Heart right ventricle (tissue), 16 donors: ENCODE results near the gene CMSS1. TPM values are rescaled to one million over a fixed set of nuclear protein-coding genes. Genes with fewer than 3 reads are reported as not detected.
A peak's percentile ranks its signal among the peaks of the same experiment; 100 is the strongest.

Source experiments
- ATAC-seq, 8 donors: fragments of 200-7000 bp; cut with Tn5 transposase; one replicate each; pipeline ENCODE4 v1.9.1; 2020; ENCODE audit warnings: mild to moderate bottlenecking in 8 of 8, moderate library complexity in 8 of 8, moderate number of reproducible peaks in 1 of 8
- DNase-seq, 2 donors: peaks; one replicate each; pipeline ENCODE4 v3.0.0-alpha.2; 2020
- H3K27ac ChIP-seq, 10 donors: fragments of 200-600 bp; sonication (generic) in 2 of 10; one replicate each; pipeline versions ENCODE4 v1.5.0 to v1.8.0; 2020 to 2022; ENCODE audit warnings: mild to moderate bottlenecking in 3 of 10
- H3K27me3 ChIP-seq, 7 donors: fragments of 200-600 bp; one replicate each; pipeline ENCODE4 v1.8.0; 2021 to 2022; ENCODE audit warnings: mild to moderate bottlenecking in 2 of 7
- H3K36me3 ChIP-seq, 9 donors: fragments of 200-600 bp; sonication (generic) in 1 of 9; one replicate each; pipeline versions ENCODE4 v1.5.0 to v1.8.0; 2020 to 2022; ENCODE audit warnings: mild to moderate bottlenecking in 2 of 9
- H3K4me1 ChIP-seq, 9 donors: fragments of 200-600 bp; sonication (generic) in 1 of 9; one replicate each; pipeline versions ENCODE4 v1.5.0 to v1.8.0; 2020 to 2022; ENCODE audit warnings: mild to moderate bottlenecking in 4 of 9
- H3K4me3 ChIP-seq, 10 donors: fragments of 200-600 bp; sonication (generic) in 2 of 10; one replicate each; pipeline versions ENCODE4 v1.5.0 to v1.8.0; 2020 to 2022; ENCODE audit warnings: mild to moderate bottlenecking in 7 of 10, moderate library complexity in 2 of 10
- H3K9me3 ChIP-seq, 11 donors: fragments of 200-600 bp in 10 of 11; sonication (generic) in 2 of 11; one replicate each; pipeline versions ENCODE4 v1.5.0 to v1.8.0; 2013 to 2022; ENCODE audit warnings: mild to moderate bottlenecking in 2 of 11, control low read depth in 1 of 11, moderate library complexity in 1 of 11
- WGBS, 2 donors: extraction: QIAGEN DNeasy Blood & Tissue Kit; methylation state at CpG; one replicate each; pipeline ENCODE4 v1.1.7; 2013; ENCODE audit warnings: inconsistent platforms in 1 of 2; 5-methylcytosine and 5-hydroxymethylcytosine counted together
- intact Hi-C, 10 donors: fragments of 100-400 bp; cut with DNase I; formaldehyde crosslinking; loops; one replicate each; pipeline versions ENCODE4 v1.11.1 to v1.14.2; 2022
- polyA plus RNA-seq, 2 donors: library from polyadenylated mRNA; stranded (reverse); fragments of 200-250 nt; gene quantifications; one replicate each; pipeline ENCODE4 v1.2.3, GENCODE V29; 2013
- total RNA-seq, 10 donors: library from RNA; stranded (reverse); fragmentation: NEBNext Ultra II Directional in 3 of 10; extraction: Animal tissue kit (Norgen Biotek cat#: 25700) in 3 of 10; gene quantifications; one replicate each; pipeline versions ENCODE4 v1.2.1 to v1.2.4, GENCODE V29; 2021 to 2023
- TF ChIP-seq, protein P1 (sequence below), 9 donors: fragments of 200-600 bp; sonication (generic) in 2 of 9; IDR thresholded peaks; one replicate each; pipeline versions ENCODE4 v1.5.0 to v1.8.0; 2021 to 2022; ENCODE audit warnings: antibody characterized with exemption in 9 of 9, mild to moderate bottlenecking in 5 of 9, moderate library complexity in 1 of 9
- donor health status: Arrhythmogenic right ventricular cardiomyopathy.
- donor health status: ischemic (EF 13 %, LVEDD 7.1; RV severe dilation, severe dysfunction).
- donor health status: healthy with polysubstance abuse.
- donor health status: DM: no; HTN: yes; CAD: no.
- donor health status: DM: no; HTN: no; CAD: no.
- donor health status: ischemic (EF 25% LVEDD 6.9; RV normal size, moderate dysfunction).
- donor health status: ischemic (EF 25% LVEDD 5.7; RV mildly dilated, moderate dysfunction).
- donor health status: healthy.
- donor health status: DM: yes; HTN: yes; CAD: no.
- donor health status: Ischemic cardiomyopathy.
- donor health status: ischemic (EF 35%, LVEDD 5.7; RV mildly dilated, moderate dysfunction).
- donor health status: nonischemic (EF 11% LVEDD 7.7; RV severe dilation, severe dysfunction).
- donor health status: DM: yes; HTN: yes; CAD: no.
- donor health status: PGD.
- donor health status: ischemic (EF 29% LVEDD 5.4; RV normal size, mild dysfunction).
- donor health status: nonischemic (EF 23%, LVEDD 6.1; RV moderate dilation, normal function).

Gene CMSS1
- total and polyA plus RNA-seq, 12 donors, result 24.6 to 45.4 (median 34.6) TPM

DNA sequence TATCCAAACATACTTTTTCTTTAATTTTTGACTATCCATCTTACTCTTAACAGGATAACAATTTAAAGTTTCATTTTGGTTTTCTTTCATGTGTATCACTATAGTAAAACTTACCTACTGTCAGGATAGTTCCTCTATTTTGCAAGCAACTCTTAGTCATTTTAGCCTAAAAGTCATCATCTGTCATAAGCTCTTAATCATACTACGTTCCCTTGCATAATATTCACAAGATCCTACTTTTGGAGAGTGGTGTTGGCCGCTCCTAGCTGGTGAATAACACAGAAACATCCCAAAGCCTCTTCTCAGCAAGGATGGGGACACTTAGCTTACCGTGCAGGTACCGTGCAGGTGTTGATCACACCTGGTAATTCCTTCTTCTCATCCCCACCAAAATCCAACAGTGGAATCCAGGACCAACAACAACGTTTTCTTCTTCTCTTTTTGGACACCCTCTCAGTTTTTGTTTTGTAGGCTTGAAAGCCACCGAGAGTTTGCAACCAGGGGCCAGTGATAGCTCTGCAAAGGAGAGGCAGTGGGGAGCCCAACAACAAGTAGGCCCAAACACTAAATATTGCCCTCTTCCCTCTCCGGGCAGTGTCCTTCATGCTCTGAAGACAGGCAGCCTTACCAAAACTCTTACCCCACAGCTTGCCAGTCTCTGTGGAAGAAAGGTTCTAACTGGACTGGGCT is 296.2 kb downstream of the CMSS1 start:
- peaks cover 0 to 4% (median 0%) of the 10 kb centered on the region in 11 donors for H3K9me3 ChIP-seq
- peak in 7 of 8 donors; percentile 12 to 53 (median 42) for ATAC-seq
- no peaks in the 10 kb centered on the region for H3K27me3 ChIP-seq
- H3K27ac ChIP-seq, result peak overlapping the region in 6 of 10 donors; percentile 19 to 75 (median 64)
- intact Hi-C loops, result no loop called here
- H3K4me1 ChIP-seq, result peaks cover 0 to 22% (median 6%) of the 10 kb centered on the region in 9 donors
- H3K4me3 ChIP-seq, result peak overlapping the region in 9 of 10 donors; percentile 4 to 43 (median 22)
- H3K36me3 ChIP-seq, result no peaks in the 10 kb centered on the region
- no peak for DNase-seq
- TF ChIP-seq, protein P1, sequence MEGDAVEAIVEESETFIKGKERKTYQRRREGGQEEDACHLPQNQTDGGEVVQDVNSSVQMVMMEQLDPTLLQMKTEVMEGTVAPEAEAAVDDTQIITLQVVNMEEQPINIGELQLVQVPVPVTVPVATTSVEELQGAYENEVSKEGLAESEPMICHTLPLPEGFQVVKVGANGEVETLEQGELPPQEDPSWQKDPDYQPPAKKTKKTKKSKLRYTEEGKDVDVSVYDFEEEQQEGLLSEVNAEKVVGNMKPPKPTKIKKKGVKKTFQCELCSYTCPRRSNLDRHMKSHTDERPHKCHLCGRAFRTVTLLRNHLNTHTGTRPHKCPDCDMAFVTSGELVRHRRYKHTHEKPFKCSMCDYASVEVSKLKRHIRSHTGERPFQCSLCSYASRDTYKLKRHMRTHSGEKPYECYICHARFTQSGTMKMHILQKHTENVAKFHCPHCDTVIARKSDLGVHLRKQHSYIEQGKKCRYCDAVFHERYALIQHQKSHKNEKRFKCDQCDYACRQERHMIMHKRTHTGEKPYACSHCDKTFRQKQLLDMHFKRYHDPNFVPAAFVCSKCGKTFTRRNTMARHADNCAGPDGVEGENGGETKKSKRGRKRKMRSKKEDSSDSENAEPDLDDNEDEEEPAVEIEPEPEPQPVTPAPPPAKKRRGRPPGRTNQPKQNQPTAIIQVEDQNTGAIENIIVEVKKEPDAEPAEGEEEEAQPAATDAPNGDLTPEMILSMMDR (IDR thresholded peaks at IDR 0.05), result no peak
- WGBS, 2 donors, result 89 to 91% methylated on average over 7 of the region's 7 CpGs

DNA sequence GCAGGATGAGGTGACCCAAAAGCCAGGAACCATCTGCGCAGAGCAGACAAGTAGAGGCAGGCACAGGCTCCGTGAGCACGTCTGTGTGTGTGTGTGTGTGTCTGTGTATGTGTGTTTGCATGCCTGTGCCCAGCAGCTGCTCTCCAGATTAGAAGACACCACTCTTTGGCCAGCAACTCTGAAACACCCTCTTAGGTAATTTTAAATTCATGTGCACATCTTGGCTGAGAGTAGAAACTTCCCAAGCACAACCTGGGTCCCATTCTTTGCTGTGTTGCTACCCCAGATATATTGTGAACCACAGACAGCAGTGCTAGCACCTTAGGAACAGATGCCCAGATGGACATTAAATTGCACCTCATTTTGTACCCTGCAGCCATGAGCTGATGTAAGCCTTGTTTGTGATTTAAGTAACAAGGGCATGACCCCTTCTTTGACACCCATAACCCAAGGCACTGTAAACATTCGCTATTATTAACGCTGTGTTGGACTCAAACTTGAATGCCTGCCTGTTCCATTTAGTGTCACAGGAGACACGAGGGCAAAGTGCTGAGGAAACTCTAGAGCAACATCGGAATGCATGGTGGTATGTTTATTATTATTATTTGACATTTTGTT is 296.9 kb downstream of the CMSS1 start, which contains the start of gene FILIP1L:
TSS of gene FILIP1L (minus strand) at position 89 of the 618 bp plus-strand sequence.
- 59 to 66% methylated on average over 7 of the region's 7 CpGs for WGBS, 2 donors
- H3K27ac ChIP-seq, result peak within 1 kb of the TSS in 6 of 10 donors; percentile 19 to 75 (median 64)
- peak; percentile 30 to 50 for DNase-seq
- H3K9me3 ChIP-seq, result peaks cover 0 to 4% (median 0%) of the 10 kb centered on the region in 11 donors
- intact Hi-C loops, result no loop called here
- no peaks in the 10 kb centered on the region for H3K36me3 ChIP-seq
- H3K27me3 ChIP-seq, result no peaks in the 10 kb centered on the region
- peak; percentile 61 to 93 (median 80) for ATAC-seq
- H3K4me1 ChIP-seq, result peaks cover 0 to 27% (median 8%) of the 10 kb centered on the region in 9 donors
- peak within 1 kb of the TSS in 9 of 10 donors; percentile 4 to 43 (median 22) for H3K4me3 ChIP-seq
- TF ChIP-seq, protein P1 (IDR thresholded peaks at IDR 0.05), result no peak

DNA sequence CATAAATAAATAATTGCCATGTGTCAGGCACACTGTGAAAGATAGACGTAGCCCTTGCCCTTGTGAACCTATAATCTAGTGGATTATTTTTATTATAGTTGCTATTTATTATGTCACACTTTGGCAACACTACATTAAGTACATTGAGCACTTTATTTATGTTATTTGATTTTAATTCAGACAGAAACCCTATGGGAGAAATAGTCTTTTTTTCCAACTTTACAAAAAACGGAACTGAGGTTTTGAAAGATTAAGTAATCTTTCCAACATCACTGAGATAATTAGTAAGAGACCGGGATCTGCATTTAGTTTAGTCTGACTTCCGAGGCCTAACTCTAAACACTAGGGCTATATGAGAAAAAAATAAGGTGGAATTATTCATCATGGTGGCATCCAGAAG is 299.4 kb downstream of the CMSS1 start:
- TF ChIP-seq, protein P1 (IDR thresholded peaks at IDR 0.05), result no peak
- intact Hi-C loops, result no loop called here
- DNase-seq (no peak), ATAC-seq (no peak)
- WGBS, 2 donors, result 87 to 89% methylated on average over 4 of the region's 4 CpGs
- H3K27ac ChIP-seq, result no peak overlapping the region
- H3K36me3 ChIP-seq, result no peaks in the 10 kb centered on the region
- peaks cover 0 to 4% (median 0%) of the 10 kb centered on the region in 11 donors for H3K9me3 ChIP-seq
- peaks cover 0 to 22% (median 12%) of the 10 kb centered on the region in 9 donors for H3K4me1 ChIP-seq
- H3K4me3 ChIP-seq, result no peak overlapping the region
- H3K27me3 ChIP-seq, result no peaks in the 10 kb centered on the region

DNA sequence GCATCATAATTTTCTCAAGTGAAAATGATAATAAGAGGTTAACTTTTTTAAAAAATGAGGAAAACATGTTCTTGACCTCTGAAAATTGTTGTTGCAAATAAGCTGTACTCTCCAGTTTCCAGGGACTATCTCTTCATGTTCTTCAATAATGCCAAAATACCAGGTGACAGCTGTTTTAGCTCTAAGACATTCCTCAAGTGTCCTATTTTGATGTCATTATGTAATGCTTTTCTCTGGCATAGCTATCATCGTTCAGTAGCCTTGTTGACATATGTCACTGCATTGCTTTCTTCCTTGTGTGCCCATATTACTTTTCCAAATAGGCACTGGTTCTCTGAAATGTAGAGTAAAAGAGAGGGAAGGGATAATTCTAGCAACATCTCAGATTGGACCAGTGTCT is 302.4 kb downstream of the CMSS1 start:
- no peaks in the 10 kb centered on the region for H3K36me3 ChIP-seq
- 0 to 17% methylated on average over 1 of the region's 1 CpG for WGBS, 2 donors
- peaks cover 9 to 40% (median 28%) of the 10 kb centered on the region in 9 donors for H3K4me1 ChIP-seq
- H3K9me3 ChIP-seq, result peaks cover 0 to 4% (median 0%) of the 10 kb centered on the region in 11 donors
- no peak for DNase-seq
- H3K27me3 ChIP-seq, result no peaks in the 10 kb centered on the region
- ATAC-seq, result peak in 4 of 8 donors; percentile 34 to 66 (median 42)
- intact Hi-C loops, result no loop called here
- peak overlapping the region in 2 of 10 donors; percentile 1 to 43 for H3K27ac ChIP-seq
- H3K4me3 ChIP-seq, result no peak overlapping the region
- TF ChIP-seq, protein P1 (IDR thresholded peaks at IDR 0.05), result no peak
